A673 (cell line): ENCODE results near the gene ALDH3B1. TPM values are rescaled to one million over a fixed set of nuclear protein-coding genes. Genes with fewer than 3 reads are reported as not detected.

ENCODE experiments used
- BruUV-seq: library from RNA; stranded (reverse); fragments of 400-500 nt; replicated peaks from 2 replicates; lab custom pipeline; 2021; lab: Mats Ljungman, UMichigan
- CTCF ChIA-PET: fragments of 300-600 bp; sonication (Branson Sonifier 250); formaldehyde crosslinking; loops from one replicate; lab custom pipeline; 2022; ENCODE audit warnings: antibody characterized with exemption; lab: Charles Lee
- POLR2A ChIA-PET: fragments of 300-600 bp; sonication (Branson Sonifier 250); formaldehyde crosslinking; loops from one replicate; lab custom pipeline; 2022; ENCODE audit warnings: antibody characterized with exemption; ENCODE audit not compliant: low non-redundant PET; lab: Charles Lee
- DNase-seq: peaks from one replicate; pipeline ENCODE4 v3.0.0-alpha.2; 2015; ENCODE audit warnings: low spot score
- H3K27ac ChIP-seq: fragments of 200-600 bp; sonication (generic); 2 replicates; pipeline ENCODE4 v1.5.1; 2016; ENCODE audit warnings: mixed run types, low read depth, mild to moderate bottlenecking, mixed read lengths, antibody characterized with exemption, low read length; ENCODE audit not compliant: poor library complexity, severe bottlenecking
- H3K27me3 ChIP-seq: fragments of 200-600 bp; sonication (generic); replicated peaks from 2 replicates; pipeline ENCODE4 v1.6.1; 2017; ENCODE audit warnings: mixed run types, low read depth, mild to moderate bottlenecking, mixed read lengths, antibody characterized with exemption, low read length; ENCODE audit not compliant: insufficient read depth, poor library complexity
- H3K36me3 ChIP-seq: fragments of 200-600 bp; sonication (generic); 2 replicates; pipeline ENCODE4 v1.6.1; 2016; ENCODE audit warnings: mixed run types, mild to moderate bottlenecking, mixed read lengths, antibody characterized with exemption, low read length; ENCODE audit not compliant: insufficient read depth, poor library complexity, severe bottlenecking
- H3K4me1 ChIP-seq: fragments of 200-600 bp; sonication (generic); 2 replicates; pipeline ENCODE4 v1.6.1; 2017; ENCODE audit warnings: mixed run types, mild to moderate bottlenecking, mixed read lengths, antibody characterized with exemption, low read length; ENCODE audit not compliant: insufficient read depth, poor library complexity, severe bottlenecking
- H3K4me3 ChIP-seq: fragments of 200-600 bp; sonication (generic); 2 replicates; pipeline ENCODE4 v1.5.1; 2016; ENCODE audit warnings: low read depth, mixed run types, mild to moderate bottlenecking, mixed read lengths, low read length; ENCODE audit not compliant: poor library complexity, severe bottlenecking
- H3K9me3 ChIP-seq: fragments of 200-600 bp; sonication (generic); 2 replicates; pipeline ENCODE4 v1.6.1; 2016; ENCODE audit warnings: mixed run types, low read depth, mild to moderate bottlenecking, mixed read lengths, antibody characterized with exemption, low read length; ENCODE audit not compliant: poor library complexity, severe bottlenecking
- CTCF ChIP-seq: fragments of 300-800, 200-600 bp; sonication (generic); conservative IDR thresholded peaks from 2 replicates; pipeline ENCODE4 v1.5.1; 2017; ENCODE audit warnings: low read depth, mild to moderate bottlenecking, antibody characterized with exemption, low read length, moderate library complexity, mixed read lengths
- EZH2 ChIP-seq: fragments of 200-600 bp; sonication (generic); IDR thresholded peaks from 2 replicates; pipeline ENCODE4 v1.6.1; 2017; ENCODE audit warnings: borderline replicate concordance, low read depth, mild to moderate bottlenecking, mixed read lengths, antibody characterized with exemption, low read length; ENCODE audit not compliant: poor library complexity, severe bottlenecking
- intact Hi-C: fragments of 100-400 bp; cut with micrococcal nuclease; formaldehyde crosslinking; loops from one replicate; pipeline ENCODE4 v1.10.0; 2022; ENCODE audit not compliant: unreplicated experiment
- total RNA-seq: library from RNA; stranded (reverse); gene quantifications from 2 replicates; pipeline ENCODE4 v1.2.3, GENCODE V29; 2021

Gene ALDH3B1
- total RNA-seq, 1 experiment from 2014 or later = not detected

- intact Hi-C loops = no loop called here
- POLR2A ChIA-PET = no interaction called here
- H3K27me3 ChIP-seq = no peaks in the 10 kb centered on the region
- H3K36me3 ChIP-seq = no peaks in the 10 kb centered on the region
- no peak overlapping the region for H3K4me3 ChIP-seq
- CTCF ChIA-PET = no interaction called here
- BruUV-seq = no TSS peak
- TF ChIP-seq EZH2 (no peak), CTCF (no peak)
- H3K27ac ChIP-seq = no peak overlapping the region
- no peaks in the 10 kb centered on the region for H3K4me1 ChIP-seq
- no peak for DNase-seq
- H3K9me3 ChIP-seq = no peaks in the 10 kb centered on the region
These were observed 39.6 kb downstream of the ALDH3B1 start for GRCh38 chr11:68049509-68050370.

GRCh38 chr11:68050371-68050841, 40.3 kb downstream of the ALDH3B1 start:
- no peak overlapping the region for H3K27ac ChIP-seq
- H3K27me3 ChIP-seq = no peaks in the 10 kb centered on the region
- no peaks in the 10 kb centered on the region for H3K4me1 ChIP-seq
- ChIA-PET POLR2A (no interaction called here), CTCF (no interaction called here)
- H3K36me3 ChIP-seq = no peaks in the 10 kb centered on the region
- no peak overlapping the region for H3K4me3 ChIP-seq
- TF ChIP-seq EZH2 (no peak), CTCF (no peak)
- intact Hi-C loops = no loop called here
- no peaks in the 10 kb centered on the region for H3K9me3 ChIP-seq
- no TSS peak for BruUV-seq
- DNase-seq = no peak

DNA sequence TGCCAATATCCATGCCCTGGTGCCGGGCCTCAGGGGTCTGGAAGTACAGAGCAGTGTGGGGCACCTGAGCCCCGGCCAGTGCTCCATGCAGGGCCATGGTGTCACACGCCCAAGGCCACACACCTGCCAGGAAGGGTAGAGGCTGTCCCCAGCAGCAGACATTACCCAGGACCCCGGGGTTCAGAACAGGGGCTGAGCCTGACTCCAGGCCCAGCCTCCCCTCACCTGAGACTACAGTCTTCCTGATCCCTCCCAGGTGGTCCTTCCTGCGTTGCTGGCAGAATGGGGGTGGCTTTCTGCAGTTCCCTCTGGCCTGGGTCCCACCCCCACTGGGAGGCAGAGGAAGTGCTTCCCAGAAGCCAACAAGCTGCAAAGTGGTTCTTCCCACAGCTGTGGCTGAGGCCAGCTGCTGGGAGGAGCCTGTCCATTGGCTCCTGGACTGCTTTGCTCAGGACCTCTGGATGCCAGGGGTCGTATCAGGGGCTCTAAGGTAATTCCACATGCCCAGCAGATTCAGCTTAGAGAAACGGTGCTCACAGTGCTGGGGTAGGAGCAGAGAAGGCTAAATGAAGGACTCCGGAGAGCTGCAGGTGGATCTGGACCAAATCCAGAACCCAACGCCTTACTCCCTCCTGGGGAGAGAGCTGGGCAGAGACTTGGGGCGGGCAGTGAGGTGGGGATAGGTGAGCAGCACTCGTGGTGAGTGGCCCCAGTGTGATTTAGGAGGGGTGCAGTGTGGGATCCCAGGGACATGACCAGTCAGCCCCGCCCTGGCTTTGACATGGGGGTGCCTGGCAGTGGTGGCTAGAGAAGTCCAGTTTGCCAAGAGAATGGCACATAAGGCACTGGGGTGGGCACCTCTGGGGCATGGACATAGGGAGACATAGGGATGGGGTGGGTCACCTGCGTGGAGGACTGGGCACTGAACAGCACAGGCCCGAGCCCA, 41.3 kb downstream of the ALDH3B1 start:
- BruUV-seq = no TSS peak
- no peak for TF ChIP-seq EZH2
- TF ChIP-seq CTCF = no peak
- POLR2A ChIA-PET = no interaction called here
- no peak overlapping the region for H3K27ac ChIP-seq
- no peaks in the 10 kb centered on the region for H3K36me3 ChIP-seq
- no peaks in the 10 kb centered on the region for H3K4me1 ChIP-seq
- intact Hi-C loops = no loop called here
- H3K9me3 ChIP-seq = no peaks in the 10 kb centered on the region
- no peak for DNase-seq
- H3K27me3 ChIP-seq = no peaks in the 10 kb centered on the region
- CTCF ChIA-PET = no interaction called here
- no peak overlapping the region for H3K4me3 ChIP-seq
